Adrenal gland (tissue), 12 donors: ENCODE data around the gene HOMER1. TPM values are rescaled to one million over a fixed set of nuclear protein-coding genes. Genes with fewer than 3 reads are reported as not detected.

Source experiments
- DNase-seq, 7 donors: peaks; one replicate each; pipeline ENCODE4 v3.0.0-alpha.2; 2019 to 2020
- H3K27ac ChIP-seq, 5 donors: fragments of 200-600 bp; sonication (generic) in 4 of 5; 1 replicate in 3 of 5; 2 replicates in 2 of 5; pipeline versions ENCODE4 v1.5.1 to v1.8.0; 2016 to 2020; ENCODE audit warnings: mild to moderate bottlenecking in 1 of 5
- H3K27me3 ChIP-seq: fragments of 200-600 bp; 2 replicates; pipeline ENCODE4 v1.8.0; 2021
- H3K36me3 ChIP-seq, 2 donors: fragments of 200-600 bp; replicated peaks in 1 of 2; 1 replicate in 1 of 2; 2 replicates in 1 of 2; pipeline versions ENCODE4 v1.5.1 to v1.8.0; 2018 to 2022
- H3K4me1 ChIP-seq, 2 donors: fragments of 200-600 bp; replicated peaks in 1 of 2; 1 replicate in 1 of 2; 2 replicates in 1 of 2; pipeline versions ENCODE4 v1.5.1 to v1.8.0; 2018 to 2021
- H3K4me3 ChIP-seq, 4 donors: fragments of 200-600 bp; sonication (generic) in 3 of 4; one replicate each; pipeline ENCODE4 v1.5.1; 2016 to 2018
- H3K9me3 ChIP-seq, 3 donors: fragments of 200-600 bp; sonication (generic) in 1 of 3; replicated peaks in 1 of 3; 1 replicate in 2 of 3; 2 replicates in 1 of 3; pipeline versions ENCODE4 v1.5.1 to v1.8.0; 2016 to 2021
- POLR2A ChIP-seq, 2 donors: fragments of 450-650 bp; IDR thresholded peaks; one replicate each; pipeline ENCODE4 v1.6.1; 2017; ENCODE audit warnings: antibody characterized with exemption in 2 of 2, mild to moderate bottlenecking in 2 of 2, moderate library complexity in 1 of 2
- WGBS, 4 donors: extraction: QIAGEN DNeasy Blood & Tissue Kit in 2 of 4; methylation state at CpG; one replicate each; pipeline versions ENCODE4 v1.1.5 to v1.1.7; 2013 to 2017; 5-methylcytosine and 5-hydroxymethylcytosine counted together
- intact Hi-C, 2 donors: fragments of 100-400 bp; cut with DNase I; formaldehyde crosslinking; loops; one replicate each; pipeline versions ENCODE4 v1.14.1 to v1.15.0; 2022 to 2023
- polyA plus RNA-seq, 3 donors: library from polyadenylated mRNA; stranded (reverse); fragments of 200-250 nt in 2 of 3; fragments of 350-450 nt in 1 of 3; fragmentation: Illumina TruSeq in 1 of 3; extraction: RNeasy Lipid Tissue Mini Kit (QIAGEN cat#74804) in 1 of 3; gene quantifications; one replicate each; pipeline ENCODE4 v1.2.3, GENCODE V29; 2013 to 2014
- total RNA-seq, 9 donors: library from RNA; depleted of rRNA in 4 of 9; stranded (reverse); fragments of >200 nt in 4 of 9; fragments of 120-200 nt in 1 of 9; fragmentation: NEBNext Ultra II Directional in 1 of 9; extraction: Animal tissue kit (Norgen Biotek cat#: 25700) in 1 of 9; gene quantifications; one replicate each; pipeline versions ENCODE4 v1.1.0 to v1.2.4, GENCODE V29; 2013 to 2023
- TF ChIP-seq, protein P1 (sequence below), 6 experiments: fragments of 450-650 bp in 4 of 6; fragments of 200-600 bp in 2 of 6; sonication (generic) in 1 of 6; IDR thresholded peaks; 1 replicate in 5 of 6; 2 replicates in 1 of 6; pipeline versions ENCODE4 v1.5.1 to v1.8.0; 2016 to 2021; ENCODE audit warnings: antibody characterized with exemption in 6 of 6, mild to moderate bottlenecking in 2 of 6, moderate library complexity in 1 of 6
- donor health status: healthy with polysubstance abuse.
- donor health status: Bipolar disorder and iron deficiency.
- donor health status: DM: yes; HTN: yes; CAD: no.
- donor health status: DM: no; HTN: no; CAD: no.
- donor health status: DM: no; HTN: no; CAD: no.
- donor health status: DM: yes; HTN: yes; CAD: no.

HOMER1 gene
- total and polyA plus RNA-seq, 12 donors, result 0.06 to 10.4 (median 0.78) TPM

DNA sequence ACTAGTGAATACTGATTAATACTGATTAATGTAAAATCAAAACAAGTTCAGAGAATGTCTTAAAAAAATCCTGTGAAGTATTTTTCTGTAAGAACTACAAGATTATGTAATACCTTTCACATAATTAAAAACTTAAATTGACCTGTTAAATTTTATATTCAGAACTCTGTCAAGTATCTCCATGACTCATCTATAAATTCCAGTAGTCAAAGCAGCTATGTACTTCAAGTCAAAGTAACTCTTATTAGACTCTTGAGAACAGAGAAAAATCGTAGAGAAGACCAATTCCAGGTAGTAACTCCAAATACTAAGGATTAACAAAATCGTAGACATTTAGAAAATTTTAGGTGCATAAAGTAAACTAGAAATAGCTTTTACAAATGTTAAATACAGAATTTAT is 77.1 kb downstream of the HOMER1 start:
- DNase-seq, result no peak
- no peaks in the 10 kb centered on the region for H3K27me3 ChIP-seq
- no peak overlapping the region for H3K27ac ChIP-seq
- intact Hi-C loops, result no loop called here
- TF ChIP-seq, protein P1, sequence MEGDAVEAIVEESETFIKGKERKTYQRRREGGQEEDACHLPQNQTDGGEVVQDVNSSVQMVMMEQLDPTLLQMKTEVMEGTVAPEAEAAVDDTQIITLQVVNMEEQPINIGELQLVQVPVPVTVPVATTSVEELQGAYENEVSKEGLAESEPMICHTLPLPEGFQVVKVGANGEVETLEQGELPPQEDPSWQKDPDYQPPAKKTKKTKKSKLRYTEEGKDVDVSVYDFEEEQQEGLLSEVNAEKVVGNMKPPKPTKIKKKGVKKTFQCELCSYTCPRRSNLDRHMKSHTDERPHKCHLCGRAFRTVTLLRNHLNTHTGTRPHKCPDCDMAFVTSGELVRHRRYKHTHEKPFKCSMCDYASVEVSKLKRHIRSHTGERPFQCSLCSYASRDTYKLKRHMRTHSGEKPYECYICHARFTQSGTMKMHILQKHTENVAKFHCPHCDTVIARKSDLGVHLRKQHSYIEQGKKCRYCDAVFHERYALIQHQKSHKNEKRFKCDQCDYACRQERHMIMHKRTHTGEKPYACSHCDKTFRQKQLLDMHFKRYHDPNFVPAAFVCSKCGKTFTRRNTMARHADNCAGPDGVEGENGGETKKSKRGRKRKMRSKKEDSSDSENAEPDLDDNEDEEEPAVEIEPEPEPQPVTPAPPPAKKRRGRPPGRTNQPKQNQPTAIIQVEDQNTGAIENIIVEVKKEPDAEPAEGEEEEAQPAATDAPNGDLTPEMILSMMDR (IDR thresholded peaks at IDR 0.05), result no peak
- H3K4me1 ChIP-seq, result no peaks in the 10 kb centered on the region
- WGBS, 4 donors, result 73 to 78% (median 76%) methylated on average over 2 of the region's 2 CpGs
- no peaks in the 10 kb centered on the region for H3K9me3 ChIP-seq
- no peak overlapping the region for H3K4me3 ChIP-seq
- H3K36me3 ChIP-seq, result no peaks in the 10 kb centered on the region

DNA sequence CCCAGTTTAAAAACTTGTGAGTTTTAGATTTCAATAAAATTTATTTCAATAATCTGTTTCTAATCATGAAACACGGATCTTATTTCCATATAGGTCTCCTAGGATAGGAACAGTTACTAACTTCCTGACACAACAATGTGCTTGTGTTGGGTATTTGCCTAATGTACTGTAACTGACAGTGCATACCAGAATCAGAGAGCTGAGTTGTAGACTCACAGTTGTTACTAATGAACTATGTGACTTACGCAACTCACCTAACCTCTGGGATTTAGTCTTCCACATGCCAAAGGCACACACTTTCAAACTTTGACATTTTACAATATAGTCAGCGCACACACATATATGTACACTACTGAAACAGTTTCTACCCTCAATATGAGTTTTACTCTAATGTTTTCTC is 77.7 kb downstream of the HOMER1 start:
- no peaks in the 10 kb centered on the region for H3K36me3 ChIP-seq
- intact Hi-C loops, result no loop called here
- no peak overlapping the region for H3K27ac ChIP-seq
- TF ChIP-seq, protein P1 (IDR thresholded peaks at IDR 0.05), result no peak
- H3K4me3 ChIP-seq, result no peak overlapping the region
- H3K4me1 ChIP-seq, result no peaks in the 10 kb centered on the region
- H3K9me3 ChIP-seq, result no peaks in the 10 kb centered on the region
- no peak for DNase-seq
- no peaks in the 10 kb centered on the region for H3K27me3 ChIP-seq
- WGBS, 4 donors, result 87 to 95% (median 91%) methylated on average over 3 of the region's 3 CpGs

DNA sequence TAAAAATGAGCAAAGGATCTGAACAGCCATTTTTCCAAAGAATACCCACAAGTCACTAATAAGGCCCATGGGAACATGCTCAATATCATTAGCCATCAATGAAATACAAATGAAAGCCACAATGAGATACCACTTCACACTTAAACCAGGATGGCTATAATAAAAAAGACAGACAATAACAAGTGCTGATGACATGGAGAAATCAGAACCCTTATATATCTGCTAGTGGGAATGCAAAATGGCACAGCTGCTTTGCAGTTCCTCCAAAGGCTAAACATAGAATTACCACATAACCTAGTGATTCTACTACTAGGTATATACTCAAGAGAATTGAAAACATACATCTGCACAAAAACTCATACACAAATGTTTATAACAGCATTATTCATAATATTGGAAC is 83.7 kb downstream of the HOMER1 start:
- no peak for DNase-seq
- H3K4me1 ChIP-seq, result no peaks in the 10 kb centered on the region
- H3K27me3 ChIP-seq, result no peaks in the 10 kb centered on the region
- TF ChIP-seq POLR2A (IDR thresholded peaks at IDR 0.05), result no peak
- TF ChIP-seq, protein P1 (IDR thresholded peaks at IDR 0.05), result no peak
- intact Hi-C loops, result no loop called here
- no peaks in the 10 kb centered on the region for H3K9me3 ChIP-seq
- H3K27ac ChIP-seq, result no peak overlapping the region
- H3K4me3 ChIP-seq, result no peak overlapping the region
- H3K36me3 ChIP-seq, result no peaks in the 10 kb centered on the region

DNA sequence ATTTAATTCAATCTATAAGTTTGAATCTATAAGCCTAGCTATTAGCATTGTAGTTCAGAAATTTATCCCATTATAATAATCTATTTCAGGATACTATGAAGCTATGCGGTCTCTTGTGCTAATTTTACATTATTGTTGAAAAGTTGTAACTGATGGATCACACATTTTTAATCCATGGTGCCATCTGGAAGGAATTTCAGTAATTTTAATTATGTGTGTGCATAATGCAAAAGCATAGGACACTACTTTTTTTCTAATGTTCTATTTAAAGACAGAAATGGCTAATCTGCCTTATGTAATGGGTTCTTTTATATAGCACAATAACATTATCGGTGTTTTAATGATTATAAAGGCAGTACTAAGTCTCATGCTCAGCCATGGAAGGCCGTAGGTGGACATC is 90.6 kb downstream of the HOMER1 start:
- 57 to 75% (median 69%) methylated on average over 3 of the region's 3 CpGs for WGBS, 4 donors
- TF ChIP-seq POLR2A (IDR thresholded peaks at IDR 0.05), result no peak
- TF ChIP-seq, protein P1 (IDR thresholded peaks at IDR 0.05), result no peak
- H3K36me3 ChIP-seq, result no peaks in the 10 kb centered on the region
- no peaks in the 10 kb centered on the region for H3K9me3 ChIP-seq
- no peak overlapping the region for H3K4me3 ChIP-seq
- H3K27me3 ChIP-seq, result no peaks in the 10 kb centered on the region
- H3K27ac ChIP-seq, result no peak overlapping the region
- no peaks in the 10 kb centered on the region for H3K4me1 ChIP-seq
- intact Hi-C loops, result no loop called here
- no peak for DNase-seq
